K562 (cell line): ENCODE measurements around the gene NAXE.

ENCODE experiments used
- ATF4 ChIP-seq: fragments of 450-650 bp; formaldehyde crosslinking; IDR thresholded peaks from 2 replicates; pipeline ENCODE4 v1.4.0; 2022; ENCODE audit warnings: mild to moderate bottlenecking, moderate library complexity
- CTCF ChIP-seq, 3 experiments: IDR thresholded peaks in 2 of 3; conservative IDR thresholded peaks in 1 of 3; 2 replicates each; pipeline ENCODE4 v1.5.1; 2011 to 2012; ENCODE audit warnings: low read length in 3 of 3, mild to moderate bottlenecking in 3 of 3, control low read depth in 2 of 3, improper control_type of control experiment in 1 of 3, inconsistent platforms in 1 of 3, low read depth in 1 of 3, mixed read lengths in 1 of 3, moderate library complexity in 1 of 3; ENCODE audit not compliant: insufficient read depth in 2 of 3
- EP300 ChIP-seq: IDR thresholded peaks from 2 replicates; pipeline ENCODE4 v1.6.1; 2012; ENCODE audit warnings: low read length, improper control_type of control experiment
- GATAD2B ChIP-seq: fragments of 450-650 bp; IDR thresholded peaks from 2 replicates; pipeline ENCODE4 v1.6.1; 2017; ENCODE audit warnings: mild to moderate bottlenecking, borderline replicate concordance
- POLR2A ChIP-seq: fragments of 450-650 bp; conservative IDR thresholded peaks from 2 replicates; pipeline ENCODE4 v1.6.1; 2016
- ZBTB33 ChIP-seq: sonication (generic); formaldehyde crosslinking; IDR thresholded peaks from 2 replicates; pipeline ENCODE4 v1.8.1; 2023; ENCODE audit warnings: mild to moderate bottlenecking, missing genetic modification reagents
- ZBTB43 ChIP-seq: sonication (generic); formaldehyde crosslinking; IDR thresholded peaks from 2 replicates; pipeline ENCODE4 v1.8.0; 2023; ENCODE audit warnings: mild to moderate bottlenecking, missing genetic modification reagents
- ZBTB8A ChIP-seq: fragments of 450-650 bp; IDR thresholded peaks from 2 replicates; pipeline ENCODE4 v1.6.1; 2018; ENCODE audit warnings: mild to moderate bottlenecking, moderate library complexity; ENCODE audit not compliant: partially characterized antibody
- ZKSCAN1 ChIP-seq: fragments of 150-350 bp; IDR thresholded peaks from 2 replicates; pipeline ENCODE4 v1.6.1; 2016; ENCODE audit warnings: low read depth, low read length
- ZNF24 ChIP-seq: fragments of 450-650 bp; IDR thresholded peaks from 2 replicates; pipeline ENCODE4 v1.6.1; 2016
- ZNF766 ChIP-seq: fragments of 200-800 bp; sonication (Bioruptor generic); conservative IDR thresholded peaks from 2 replicates; pipeline ENCODE4 v1.6.1; 2016; ENCODE audit warnings: missing genetic modification characterization, missing compliant biosample characterization
- ZNF780A ChIP-seq: fragments of 250-450 bp; sonication (Bioruptor Pico); IDR thresholded peaks from 2 replicates; pipeline ENCODE4 v1.5.0; 2021; ENCODE audit warnings: mild to moderate bottlenecking

- no peak for TF ChIP-seq ZNF24
- no peak for TF ChIP-seq EP300
- no peak for TF ChIP-seq ATF4 (CRISPR knock-in tag)
- TF ChIP-seq GATAD2B, result no peak
- TF ChIP-seq ZKSCAN1, result no peak
- TF ChIP-seq ZNF780A, result no peak
- TF ChIP-seq ZBTB8A, result no peak
- no peak for TF ChIP-seq ZBTB43 (CRISPR knock-in tag)
- TF ChIP-seq ZNF766 (CRISPR knock-in tag), result no peak
- no peak for TF ChIP-seq POLR2A
- TF ChIP-seq ZBTB33 (CRISPR knock-in tag), result no peak
- no peak for TF ChIP-seq CTCF (IDR thresholded peaks at IDR 0.05 in 2 of 3, conservative IDR thresholded peaks at IDR 0.05 in 1 of 3; ENCODE audit: insufficient read depth in 2 of 3, low read depth in 1 of 3, low read length in 3 of 3)
Measured at GRCh38 chr1:156565519-156565918, 26.1 kb upstream of the NAXE start.
